HG03103 (cell line): ENCODE results near the gene KIF3A.

Source experiments
- ATAC-seq: cut with Tn5 transposase; IDR thresholded peaks from one replicate; pipeline ENCODE4 v1.9.1; 2021; ENCODE audit warnings: low read depth; ENCODE audit not compliant: unreplicated experiment

KIF3A gene

DNA sequence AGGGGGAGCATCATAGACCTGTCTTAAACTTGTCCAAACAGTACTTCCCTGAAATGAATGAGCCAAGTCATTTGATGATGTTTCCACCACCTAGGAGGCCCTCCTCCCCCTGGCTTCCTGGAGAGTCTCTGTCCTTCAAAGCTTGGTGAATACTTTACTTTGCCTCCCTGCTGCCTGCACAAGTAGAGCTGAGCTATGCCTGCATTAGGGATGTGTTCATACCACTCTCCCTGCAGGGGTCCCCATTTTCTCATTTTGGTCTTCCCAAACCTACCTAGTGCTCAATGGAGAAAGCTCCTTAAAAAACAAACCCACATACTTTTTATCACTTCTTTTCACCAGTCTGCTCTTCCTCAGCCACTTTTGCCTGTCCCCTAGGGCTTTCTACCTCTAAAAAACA, 17.6 kb upstream of the KIF3A start:
- ATAC-seq, result no peak

DNA sequence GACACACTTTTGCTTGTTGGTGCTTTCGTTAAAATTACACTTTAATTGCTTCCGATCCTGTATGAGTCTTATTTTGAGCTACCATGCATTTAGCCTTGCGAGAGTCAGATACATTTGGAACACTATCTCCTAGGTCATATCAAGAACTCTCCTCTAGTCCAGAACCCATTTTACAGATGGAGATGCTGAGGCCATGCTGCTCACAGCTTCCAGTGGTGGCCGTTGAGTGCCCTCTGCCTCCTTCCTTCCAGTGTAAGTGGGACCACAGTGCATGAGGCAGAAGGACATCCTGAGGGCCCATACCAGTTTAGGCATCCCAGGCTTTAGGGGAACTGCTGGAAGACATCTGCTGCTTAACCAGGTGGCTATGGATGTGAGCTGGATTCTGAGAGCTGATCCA, 16.8 kb upstream of the KIF3A start:
- no peak for ATAC-seq

- ATAC-seq, result no peak
Measured at GRCh38 chr5:132753135-132753987, 16.0 kb upstream of the KIF3A start.

GRCh38 chr5:132752581-132753125, 15.3 kb upstream of the KIF3A start:
- ATAC-seq, result no peak

DNA sequence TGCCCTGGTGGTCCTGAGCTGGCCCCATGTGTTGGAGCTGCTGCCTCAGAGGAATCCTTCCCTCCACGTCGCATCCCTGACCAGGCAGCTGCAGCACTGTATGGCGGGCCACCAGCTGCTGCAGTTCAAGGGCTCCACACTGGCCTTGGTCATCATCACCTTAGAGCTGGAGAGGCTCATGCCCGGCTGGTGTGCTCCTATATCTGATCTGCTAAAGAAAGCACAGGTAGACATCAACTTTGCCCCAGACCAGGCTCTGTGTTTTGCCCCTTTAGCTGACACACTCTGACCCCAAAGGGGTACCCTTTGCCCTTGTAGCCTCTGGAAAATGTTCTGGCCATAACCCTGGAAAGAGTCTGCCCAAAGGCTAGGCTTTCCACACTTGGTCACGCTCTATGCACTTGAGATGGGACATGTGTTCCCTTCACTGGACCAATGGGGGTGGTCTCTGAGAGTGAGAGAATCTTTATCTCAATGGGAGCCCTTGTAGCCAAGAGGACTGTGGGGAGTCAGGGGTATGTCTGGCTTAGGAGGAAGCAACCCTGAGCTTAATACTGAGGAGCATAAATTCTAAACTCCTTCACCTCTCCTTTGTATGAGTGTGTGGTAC, 14.7 kb upstream of the KIF3A start:
- no peak for ATAC-seq

DNA sequence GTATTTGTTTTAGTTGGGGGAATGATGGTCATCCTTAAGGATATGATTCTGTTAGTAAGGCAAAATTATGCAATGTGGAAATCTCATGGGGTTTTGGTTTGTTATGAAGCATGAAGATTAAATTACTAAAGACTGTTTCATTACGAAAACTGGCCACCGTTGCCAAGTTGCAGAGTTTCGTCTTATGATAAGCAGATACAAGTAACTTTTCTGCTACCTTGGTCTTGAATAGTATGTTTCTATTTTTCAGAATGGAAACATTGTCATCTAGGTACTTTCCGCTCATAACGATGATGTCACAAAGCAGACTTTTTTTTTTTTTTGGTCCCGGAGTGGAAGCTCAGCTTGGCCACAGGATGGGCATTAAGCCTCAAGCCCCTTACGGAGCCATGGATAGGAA, 14.1 kb upstream of the KIF3A start:
- no peak for ATAC-seq

DNA sequence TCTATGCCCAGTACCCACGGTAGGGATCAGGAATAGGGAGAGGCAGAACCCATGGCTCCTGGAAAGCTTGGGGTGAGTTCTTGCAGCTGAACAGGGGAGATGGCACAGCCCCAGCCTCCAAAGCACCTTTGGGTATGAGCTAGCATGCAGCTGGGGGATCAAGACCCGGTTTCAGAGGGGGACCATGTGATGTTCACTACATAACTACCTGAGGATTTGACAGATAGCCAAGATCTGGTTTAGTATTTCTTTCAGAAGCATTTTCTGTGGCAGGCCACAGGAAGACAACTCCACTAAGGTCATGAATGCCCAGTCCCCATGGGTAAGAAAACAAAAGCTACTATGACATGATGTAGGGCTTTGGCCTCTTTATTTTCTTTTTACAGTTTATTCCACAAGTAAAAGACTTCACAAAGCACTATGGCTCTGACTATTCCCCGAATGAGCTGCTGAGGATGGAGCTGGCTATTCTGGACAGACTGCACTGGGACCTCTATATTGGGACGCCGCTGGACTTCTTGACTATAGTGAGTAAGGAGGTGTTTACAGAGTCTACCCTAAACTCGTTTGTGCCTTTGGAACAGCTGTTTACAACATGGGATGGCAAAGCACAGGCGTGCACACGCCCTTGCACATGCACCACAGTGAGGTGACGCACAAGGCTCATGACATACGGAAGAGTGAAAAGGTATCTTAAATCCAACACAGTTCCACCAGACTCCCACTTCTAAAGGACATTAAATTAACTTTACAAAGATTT, 13.3 kb upstream of the KIF3A start:
- ATAC-seq, result no peak

DNA sequence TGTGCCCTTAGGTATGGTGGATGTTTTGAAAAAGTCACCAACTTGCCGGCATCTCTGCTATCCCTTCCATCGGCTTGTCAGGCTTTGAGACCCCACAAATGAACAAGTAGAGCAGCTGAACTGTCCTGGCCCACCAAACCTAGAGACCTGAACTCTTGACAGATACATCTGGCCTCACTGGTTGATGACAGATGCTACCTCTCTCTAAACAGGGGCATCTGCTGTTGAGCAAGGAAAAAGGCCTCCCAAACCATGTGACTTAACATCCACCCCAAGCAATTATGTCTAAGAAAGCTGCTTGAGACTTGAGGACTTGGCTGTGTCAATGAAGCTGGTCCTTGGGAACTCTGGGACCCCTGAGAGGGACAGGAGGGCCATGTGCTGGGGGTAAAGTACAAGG, 12.2 kb upstream of the KIF3A start:
- no peak for ATAC-seq

- no peak for ATAC-seq
Measured at GRCh38 chr5:132748522-132749000, 11.2 kb upstream of the KIF3A start.

GRCh38 chr5:132747616-132748440, 10.5 kb upstream of the KIF3A start:
- ATAC-seq, result no peak

- no peak for ATAC-seq
Measured at GRCh38 chr5:132746954-132747615, 9.7 kb upstream of the KIF3A start, which contains the start of gene CCNI2. TSS of gene CCNI2 (plus strand) at chr5:132747426. CDS start at chr5:132747496, 70 bp downstream.

DNA sequence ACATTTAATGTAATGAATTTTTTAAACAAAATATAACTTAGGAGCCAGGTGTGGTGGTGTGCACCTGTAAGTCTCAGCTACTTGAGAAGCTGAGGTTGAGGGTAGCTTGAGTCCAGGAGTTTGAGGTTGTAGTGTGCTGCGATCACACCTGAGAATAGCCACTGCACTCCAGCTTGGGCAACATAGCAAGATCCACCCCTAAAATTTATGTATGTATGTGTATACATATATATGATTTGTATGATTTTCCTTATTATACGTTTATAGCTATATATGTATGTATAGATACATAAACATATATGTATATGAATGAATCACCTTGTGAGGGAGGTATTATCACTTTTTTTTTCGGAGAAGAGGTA, 9.2 kb upstream of the KIF3A start:
- ATAC-seq, result no peak

DNA sequence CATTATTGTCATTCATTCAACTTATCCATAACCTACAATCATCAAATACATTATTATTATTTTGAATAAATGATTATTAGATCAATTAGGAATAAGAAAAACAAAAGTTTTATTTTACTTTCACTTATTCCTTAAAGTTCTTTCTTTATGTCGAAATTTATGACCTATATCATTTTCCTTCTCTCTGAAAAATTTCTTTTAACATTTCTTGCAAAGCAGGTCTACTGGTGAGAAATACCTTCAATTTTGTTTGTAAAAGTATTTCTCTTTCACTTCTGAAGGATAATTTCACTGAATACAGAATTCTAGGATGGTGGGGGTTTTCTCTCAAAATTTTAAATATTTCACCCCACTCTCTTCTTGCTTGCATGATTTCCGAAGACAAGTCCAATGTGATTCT, 7.3 kb upstream of the KIF3A start:
- ATAC-seq, result no peak

GRCh38 chr5:132742626-132743025, 5.3 kb upstream of the KIF3A start:
- no peak for ATAC-seq

- ATAC-seq, result no peak
Measured at GRCh38 chr5:132742158-132742557, 4.8 kb upstream of the KIF3A start.

DNA sequence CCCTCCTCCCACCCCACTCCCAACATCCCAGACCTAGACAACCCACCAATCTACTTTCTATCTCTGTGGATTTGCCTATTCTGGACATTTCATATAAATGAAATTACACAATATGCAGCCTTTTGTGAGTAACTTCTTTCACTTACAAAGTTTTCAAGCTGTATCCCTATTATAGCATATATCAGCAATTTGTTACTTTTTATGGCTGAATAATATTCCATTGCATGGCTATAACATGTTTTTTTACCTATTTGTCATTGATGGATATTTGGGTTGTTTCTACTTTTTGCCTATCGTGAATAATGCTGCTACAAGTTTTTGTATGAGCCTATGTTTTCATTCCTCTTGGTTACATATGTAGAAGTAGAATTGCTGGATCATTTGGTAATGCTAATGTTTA, 1.9 kb upstream of the KIF3A start:
- no peak for ATAC-seq

DNA sequence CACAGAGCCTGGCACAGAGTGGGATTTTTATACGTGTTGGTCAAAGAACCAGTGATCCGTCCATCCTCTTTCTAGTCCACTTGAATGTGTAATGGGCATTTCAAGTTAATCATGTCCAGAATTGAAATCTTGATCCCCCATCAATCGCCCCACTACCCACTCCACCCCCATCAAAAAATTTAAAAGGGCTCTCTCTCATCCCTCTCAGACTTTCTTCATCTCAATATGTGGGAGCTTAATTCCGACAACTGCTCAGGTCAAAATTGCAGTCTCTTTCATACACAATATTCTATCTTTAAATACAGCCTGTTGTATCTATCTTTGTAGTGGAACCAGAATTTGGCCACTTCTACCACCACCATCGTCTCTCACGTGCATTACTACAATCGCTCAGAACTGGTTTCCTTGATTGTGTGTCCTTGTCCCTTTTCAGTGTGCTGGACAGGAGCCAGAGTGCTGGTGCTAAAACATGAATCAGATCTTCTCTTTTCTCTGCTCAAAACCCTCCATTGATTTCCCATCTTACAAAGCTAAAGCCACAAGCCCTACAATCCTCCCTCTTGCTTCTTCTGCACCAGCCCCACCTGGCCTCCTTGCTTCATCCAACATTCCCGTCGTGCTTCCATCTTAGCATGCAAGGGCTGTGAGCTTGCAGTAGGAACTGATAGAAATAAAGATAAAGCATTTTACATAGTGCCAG, 786 bp upstream of the KIF3A start:
- ATAC-seq, result no peak

DNA sequence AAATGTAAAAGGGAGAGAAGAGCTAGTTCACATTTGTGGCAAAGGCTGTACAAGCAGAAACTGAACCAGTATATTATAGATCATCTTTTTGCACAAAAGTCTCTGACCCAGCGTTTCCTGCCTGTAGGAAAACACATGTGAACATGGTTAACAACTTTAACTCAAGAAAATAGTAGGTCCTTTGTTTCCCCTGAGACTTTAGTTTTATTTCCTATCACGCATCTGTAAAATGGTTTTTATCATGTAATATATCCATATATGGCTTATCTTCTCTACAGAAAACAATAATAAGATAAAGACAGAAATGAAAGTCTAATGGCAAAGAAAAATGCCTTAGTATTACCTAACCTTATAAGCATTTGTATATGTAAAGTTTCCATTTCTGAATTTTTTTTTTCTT, 2.7 kb downstream of the KIF3A start:
- ATAC-seq, result no peak

DNA sequence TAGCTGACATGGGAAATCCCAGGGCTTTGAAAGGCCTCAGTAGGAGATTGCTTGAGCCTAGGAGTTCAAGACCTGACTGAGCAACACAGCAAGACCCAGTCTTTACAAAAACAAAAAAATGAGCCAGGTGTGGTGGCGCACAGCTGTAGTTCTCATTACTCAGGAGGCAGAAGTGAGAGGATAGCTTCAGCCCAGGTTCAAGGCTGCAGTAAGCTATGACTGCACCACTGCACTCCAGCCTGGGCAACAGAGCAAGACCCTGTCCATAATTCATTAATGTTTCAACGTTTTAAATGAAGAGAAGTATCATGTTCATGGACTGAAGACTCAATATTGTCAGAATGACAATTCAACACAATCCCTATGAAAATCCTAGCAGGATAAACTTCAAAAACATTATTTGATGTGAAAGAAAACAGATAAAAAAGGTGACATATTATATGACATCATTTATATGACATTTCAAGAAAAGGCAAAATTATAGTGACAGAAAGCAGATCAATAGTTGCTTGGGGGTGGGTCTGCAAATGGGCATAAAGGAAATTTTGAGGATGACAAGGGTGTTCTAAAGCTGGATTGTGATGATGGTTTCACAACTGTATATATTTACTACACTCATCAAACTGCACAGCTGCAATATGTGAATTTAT, 3.7 kb downstream of the KIF3A start:
- no peak for ATAC-seq
